ENCODE measurements around the gene FBXO4. TPM values are rescaled to one million over a fixed set of nuclear protein-coding genes. Genes with fewer than 3 reads are reported as not detected.

The FBXO4 gene
- total and polyA plus RNA-seq, 2 of the 8 experiments (the other 6 are each of a cell fraction or from before 2014, with no cell fraction given): 0.60 to 0.88 TPM

GRCh38 chr5:41883936-41884335 lies 41.1 kb upstream of the FBXO4 start:
- H3K4me1 ChIP-seq (replicated peaks in 1 of 4; ENCODE audit: control insufficient read depth in 3 of 4, insufficient read depth in 4 of 4, low read length in 3 of 4): no peaks in the 10 kb centered on the region
- no peak overlapping the region for H2AFZ ChIP-seq (ENCODE audit: low read length)
- H4K8ac ChIP-seq (ENCODE audit: extremely low read depth, insufficient read depth, low read length): no peak overlapping the region
- DNase-seq (ENCODE audit: low read depth in 1 of 2, low spot score in 2 of 2): no peak
- H3K18ac ChIP-seq (ENCODE audit: extremely low read depth, low read length): no peak overlapping the region
- H2BK20ac ChIP-seq (ENCODE audit: low read length): no peak overlapping the region
- 88% methylated on average over 2 of the region's 2 CpGs; no CpG with 5 or more reads in 1 of the 2 experiments for WGBS, 2 experiments (ENCODE audit: extremely low coverage in 1 of 2, insufficient coverage in 1 of 2, insufficient read length in 1 of 2, insufficient replicate concordance in 2 of 2, low coverage in 1 of 2, low lambda C conversion rate in 2 of 2, missing lambda C conversion rate in 1 of 2)
- H3K56ac ChIP-seq (replicated peaks; ENCODE audit: insufficient read length, low read depth, low read length): no peak overlapping the region
- no peaks in the 10 kb centered on the region for H3K27me3 ChIP-seq (replicated peaks in 1 of 4; ENCODE audit: control insufficient read depth in 3 of 4, extremely low read depth in 1 of 4, insufficient read depth in 3 of 4, low read length in 3 of 4)
- H3K36me3 ChIP-seq (ENCODE audit: control insufficient read depth in 2 of 4, insufficient read depth in 4 of 4, low read length in 3 of 4): no peaks in the 10 kb centered on the region
- H2AK5ac ChIP-seq (ENCODE audit: low read depth, low read length): no peak overlapping the region
- H4K20me1 ChIP-seq (replicated peaks in 1 of 2; ENCODE audit: control insufficient read depth in 1 of 2, insufficient read depth in 2 of 2, low read length in 2 of 2): no peaks in the 10 kb centered on the region
- ChIA-PET CTCF (ENCODE audit: partially characterized antibody) (interaction anchor here (0.6 kb wide), 1 partner anchor 808 kb away, joined by 3 read pairs; no protein-coding TSS in a partner anchor), POLR2A (ENCODE audit: partially characterized antibody) (no interaction called here)
- no peak overlapping the region for H3K14ac ChIP-seq (ENCODE audit: insufficient read length)
- H3K4me3 ChIP-seq (ENCODE audit: extremely low read depth in 1 of 4, insufficient read depth in 2 of 4, low read depth in 3 of 4, low read length in 4 of 4): no peak overlapping the region
- no peak overlapping the region for H4K5ac ChIP-seq (ENCODE audit: insufficient read length, low read depth, low read length)
- H3K27ac ChIP-seq (ENCODE audit: low read depth, low read length): no peak overlapping the region
- 0 out of 4 replicates have a peak, but pooled peaks cover 2 to 7% of the 10 kb centered on the region in 2 experiments for H3K9me3 ChIP-seq (ENCODE audit: insufficient read depth in 2 of 2, low read depth in 1 of 2, low read length in 1 of 2)
- no peak overlapping the region for H3K9ac ChIP-seq (replicated peaks in 1 of 4; ENCODE audit: extremely low read depth in 1 of 4, low read depth in 3 of 4, low read length in 3 of 4)
- FAIRE-seq: no peak
- no peak overlapping the region for H3K4ac ChIP-seq (replicated peaks; ENCODE audit: insufficient read length, low read depth, low read length)
- no peaks in the 10 kb centered on the region for H3K79me1 ChIP-seq (ENCODE audit: low read depth, low read length)
- no peak overlapping the region for H2BK5ac ChIP-seq (ENCODE audit: low read depth, low read length)
- H2BK120ac ChIP-seq (replicated peaks; ENCODE audit: low read depth, low read length): no peak overlapping the region
- H3K23me2 ChIP-seq (ENCODE audit: low read depth, low read length): no peaks in the 10 kb centered on the region
- H2BK15ac ChIP-seq (ENCODE audit: low read length): no peak overlapping the region
- H3K79me2 ChIP-seq (ENCODE audit: control insufficient read depth in 1 of 2, insufficient read depth in 2 of 2, low read length in 2 of 2): no peaks in the 10 kb centered on the region
- H3K23ac ChIP-seq (ENCODE audit: insufficient read length): no peak overlapping the region
- H4K91ac ChIP-seq (replicated peaks; ENCODE audit: insufficient read length, low read length): no peak overlapping the region
- H3K4me2 ChIP-seq (ENCODE audit: insufficient read depth in 1 of 2, low read depth in 2 of 2, low read length in 2 of 2): no peak overlapping the region
- no peak overlapping the region for H2BK12ac ChIP-seq (ENCODE audit: low read depth, low read length)
- TF ChIP-seq EGR1 (IDR thresholded peaks at IDR 0.05; ENCODE audit: borderline replicate concordance, low read depth, low read length): no peak
- no peak for TF ChIP-seq KDM4A (IDR thresholded peaks at IDR 0.05; ENCODE audit: low read depth, low read length, severe bottlenecking)
- TF ChIP-seq MAFK (IDR thresholded peaks at IDR 0.05; ENCODE audit: low read depth, low read length): no peak
- no peak for TF ChIP-seq TCF12 (IDR thresholded peaks at IDR 0.05; ENCODE audit: low read depth, low read length)
- TF ChIP-seq KDM1A (IDR thresholded peaks at IDR 0.05; ENCODE audit: borderline replicate concordance, low read length): no peak
- TF ChIP-seq BACH1 (IDR thresholded peaks at IDR 0.05; ENCODE audit: low read length): no peak

Data from H1 (cell line).